ENCODE data around the gene CYS1.

Gene CYS1

DNA sequence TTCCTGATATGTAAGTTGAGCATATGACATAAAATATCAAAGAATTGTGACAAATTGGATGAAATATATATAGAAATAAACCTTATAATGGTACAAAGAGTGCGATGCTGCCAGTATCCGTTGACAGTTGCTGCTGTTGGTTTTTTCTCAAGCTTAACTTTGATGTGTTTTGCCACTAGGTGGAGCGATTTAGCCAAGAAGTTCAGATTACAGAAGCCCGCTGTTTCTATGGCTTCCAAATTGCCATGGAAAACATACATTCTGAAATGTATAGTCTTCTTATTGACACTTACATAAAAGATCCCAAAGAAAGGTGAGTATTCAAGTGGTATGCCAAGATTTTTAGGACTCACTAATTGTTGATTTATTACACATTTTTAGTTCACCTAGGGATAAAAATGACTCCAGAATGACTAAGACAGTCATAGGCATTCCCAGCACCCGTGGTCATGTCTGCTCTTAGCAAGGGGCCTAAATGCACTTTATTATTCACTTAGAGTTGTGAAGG, 44.4 kb upstream of the CYS1 start:
- Histone ChIP-seq H3K4me3 (ENCODE audit: low read depth, low read length) (peak overlapping the region; percentile 68), H3K36me3 (peaks cover 75% of the 10 kb centered on the region), H3K9me3 (ENCODE audit: severe bottlenecking) (no peaks in the 10 kb centered on the region), H3K27me3 (ENCODE audit: insufficient read depth, low read depth, severe bottlenecking) (no peaks in the 10 kb centered on the region), H3K27ac (peak overlapping the region; percentile 99; the same call in 1 of the 2 replicates)
- TF ChIP-seq, protein P1, sequence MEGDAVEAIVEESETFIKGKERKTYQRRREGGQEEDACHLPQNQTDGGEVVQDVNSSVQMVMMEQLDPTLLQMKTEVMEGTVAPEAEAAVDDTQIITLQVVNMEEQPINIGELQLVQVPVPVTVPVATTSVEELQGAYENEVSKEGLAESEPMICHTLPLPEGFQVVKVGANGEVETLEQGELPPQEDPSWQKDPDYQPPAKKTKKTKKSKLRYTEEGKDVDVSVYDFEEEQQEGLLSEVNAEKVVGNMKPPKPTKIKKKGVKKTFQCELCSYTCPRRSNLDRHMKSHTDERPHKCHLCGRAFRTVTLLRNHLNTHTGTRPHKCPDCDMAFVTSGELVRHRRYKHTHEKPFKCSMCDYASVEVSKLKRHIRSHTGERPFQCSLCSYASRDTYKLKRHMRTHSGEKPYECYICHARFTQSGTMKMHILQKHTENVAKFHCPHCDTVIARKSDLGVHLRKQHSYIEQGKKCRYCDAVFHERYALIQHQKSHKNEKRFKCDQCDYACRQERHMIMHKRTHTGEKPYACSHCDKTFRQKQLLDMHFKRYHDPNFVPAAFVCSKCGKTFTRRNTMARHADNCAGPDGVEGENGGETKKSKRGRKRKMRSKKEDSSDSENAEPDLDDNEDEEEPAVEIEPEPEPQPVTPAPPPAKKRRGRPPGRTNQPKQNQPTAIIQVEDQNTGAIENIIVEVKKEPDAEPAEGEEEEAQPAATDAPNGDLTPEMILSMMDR (IDR thresholded peaks at IDR 0.05; ENCODE audit: low read depth, low read length), result peak; percentile 47
- no peak for DNase-seq

GRCh38 chr2:10123281-10123680, 43.1 kb upstream of the CYS1 start:
- peak overlapping the region; percentile 68 for H3K4me3 ChIP-seq (ENCODE audit: low read depth, low read length)

DNA sequence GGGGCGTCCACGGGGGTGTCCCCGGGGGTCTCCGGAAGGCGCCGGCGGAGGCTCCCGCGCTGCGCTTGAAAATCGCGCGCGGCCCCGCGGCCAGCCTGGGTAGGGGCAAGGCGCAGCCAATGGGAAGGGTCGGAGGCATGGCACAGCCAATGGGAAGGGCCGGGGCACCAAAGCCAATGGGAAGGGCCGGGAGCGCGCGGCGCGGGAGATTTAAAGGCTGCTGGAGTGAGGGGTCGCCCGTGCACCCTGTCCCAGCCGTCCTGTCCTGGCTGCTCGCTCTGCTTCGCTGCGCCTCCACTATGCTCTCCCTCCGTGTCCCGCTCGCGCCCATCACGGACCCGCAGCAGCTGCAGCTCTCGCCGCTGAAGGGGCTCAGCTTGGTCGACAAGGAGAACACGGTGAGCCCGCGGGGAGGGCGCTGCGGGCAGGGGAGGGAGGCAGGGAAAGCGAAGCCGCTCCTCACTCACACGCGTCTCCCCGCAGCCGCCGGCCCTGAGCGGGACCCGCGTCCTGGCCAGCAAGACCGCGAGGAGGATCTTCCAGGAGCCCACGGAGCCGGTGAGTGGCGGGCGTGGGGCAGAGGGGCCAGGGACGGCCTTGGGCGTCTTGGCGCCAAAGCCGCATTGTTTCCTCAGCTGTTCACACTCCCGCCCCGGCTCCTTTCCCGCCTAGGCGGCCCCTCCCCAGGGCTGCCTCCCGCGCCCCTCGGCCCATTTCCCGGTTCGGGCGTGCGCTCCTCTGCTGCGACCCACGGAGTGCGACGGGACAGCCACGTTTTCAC, 42.5 kb upstream of the CYS1 start, which contains the start of gene RRM2:
Gene RRM2 (plus strand): TSS at position 240 of the 781 bp plus-strand sequence. CDS start 60 bp downstream, at position 300.
- H3K27me3 ChIP-seq (ENCODE audit: insufficient read depth, low read depth, severe bottlenecking), result no peaks in the 10 kb centered on the region
- H3K4me3 ChIP-seq (ENCODE audit: low read depth, low read length), result peak within 1 kb of the TSS; percentile 68
- DNase-seq, result peak; percentile 99
- H3K9me3 ChIP-seq (ENCODE audit: severe bottlenecking), result no peaks in the 10 kb centered on the region
- peaks cover 56% of the 10 kb centered on the region for H3K36me3 ChIP-seq
- H3K27ac ChIP-seq, result peak within 1 kb of the TSS; percentile 99
- TF ChIP-seq, protein P1 (IDR thresholded peaks at IDR 0.05; ENCODE audit: low read depth, low read length), result no peak

More at GRCh38 chr2:10123281-10123680, 43.1 kb upstream of the CYS1 start:
- no peaks in the 10 kb centered on the region for H3K9me3 ChIP-seq (ENCODE audit: severe bottlenecking)
- H3K27me3 ChIP-seq (ENCODE audit: insufficient read depth, low read depth, severe bottlenecking), result no peaks in the 10 kb centered on the region
- peaks cover 62% of the 10 kb centered on the region for H3K36me3 ChIP-seq
- no peak for DNase-seq
- peak overlapping the region; percentile 99 for H3K27ac ChIP-seq
- TF ChIP-seq, protein P1 (IDR thresholded peaks at IDR 0.05; ENCODE audit: low read depth, low read length), result no peak

- TF ChIP-seq, protein P1 (IDR thresholded peaks at IDR 0.05; ENCODE audit: low read depth, low read length), result no peak
Observed at GRCh38 chr2:10120877-10121574, 40.8 kb upstream of the CYS1 start.

GRCh38 chr2:10120158-10120876, 40.1 kb upstream of the CYS1 start:
- Histone ChIP-seq H3K9me3 (ENCODE audit: severe bottlenecking) (no peaks in the 10 kb centered on the region), H3K36me3 (peaks cover 33% of the 10 kb centered on the region), H3K27me3 (ENCODE audit: insufficient read depth, low read depth, severe bottlenecking) (no peaks in the 10 kb centered on the region), H3K27ac (peak overlapping the region; percentile 99), H3K4me3 (ENCODE audit: low read depth, low read length) (peak overlapping the region; percentile 68)
- TF ChIP-seq, protein P1 (IDR thresholded peaks at IDR 0.05; ENCODE audit: low read depth, low read length), result no peak
- DNase-seq, result peak; percentile 99

More at GRCh38 chr2:10120877-10121574, 40.8 kb upstream of the CYS1 start:
- no peak for DNase-seq
- H3K36me3 ChIP-seq, result peaks cover 40% of the 10 kb centered on the region
- H3K9me3 ChIP-seq (ENCODE audit: severe bottlenecking), result no peaks in the 10 kb centered on the region
- no peaks in the 10 kb centered on the region for H3K27me3 ChIP-seq (ENCODE audit: insufficient read depth, low read depth, severe bottlenecking)
- H3K4me3 ChIP-seq (ENCODE audit: low read depth, low read length), result peak overlapping the region; percentile 68
- H3K27ac ChIP-seq, result peak overlapping the region; percentile 99
